ENCODE data around the gene AASDH.
"Not testable (repeated sequence)": the region's sequence is repeated elsewhere in the genome, so short reads cannot be mapped to it uniquely, and the experiment has no call there.

DNA sequence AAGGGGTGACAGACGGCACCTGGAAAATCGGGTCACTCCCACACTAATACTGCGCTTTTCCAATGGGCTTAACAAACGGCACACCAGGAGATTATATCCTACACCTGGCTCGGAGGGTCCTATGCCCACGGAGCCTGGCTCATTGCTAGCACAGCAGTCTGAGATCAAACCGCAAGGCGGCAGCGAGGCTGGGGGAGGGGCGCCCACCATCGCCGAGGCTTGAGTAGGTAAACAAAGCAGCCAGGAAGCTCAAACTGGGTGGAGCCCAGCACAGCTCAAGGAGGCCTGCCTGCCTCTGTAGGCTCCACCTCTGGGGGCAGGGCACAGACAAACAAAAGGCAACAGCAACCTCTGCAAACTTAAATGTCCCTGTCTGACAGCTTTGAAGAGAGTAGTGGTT, 24.3 kb downstream of the AASDH start:
- TF ChIP-seq, protein P1, sequence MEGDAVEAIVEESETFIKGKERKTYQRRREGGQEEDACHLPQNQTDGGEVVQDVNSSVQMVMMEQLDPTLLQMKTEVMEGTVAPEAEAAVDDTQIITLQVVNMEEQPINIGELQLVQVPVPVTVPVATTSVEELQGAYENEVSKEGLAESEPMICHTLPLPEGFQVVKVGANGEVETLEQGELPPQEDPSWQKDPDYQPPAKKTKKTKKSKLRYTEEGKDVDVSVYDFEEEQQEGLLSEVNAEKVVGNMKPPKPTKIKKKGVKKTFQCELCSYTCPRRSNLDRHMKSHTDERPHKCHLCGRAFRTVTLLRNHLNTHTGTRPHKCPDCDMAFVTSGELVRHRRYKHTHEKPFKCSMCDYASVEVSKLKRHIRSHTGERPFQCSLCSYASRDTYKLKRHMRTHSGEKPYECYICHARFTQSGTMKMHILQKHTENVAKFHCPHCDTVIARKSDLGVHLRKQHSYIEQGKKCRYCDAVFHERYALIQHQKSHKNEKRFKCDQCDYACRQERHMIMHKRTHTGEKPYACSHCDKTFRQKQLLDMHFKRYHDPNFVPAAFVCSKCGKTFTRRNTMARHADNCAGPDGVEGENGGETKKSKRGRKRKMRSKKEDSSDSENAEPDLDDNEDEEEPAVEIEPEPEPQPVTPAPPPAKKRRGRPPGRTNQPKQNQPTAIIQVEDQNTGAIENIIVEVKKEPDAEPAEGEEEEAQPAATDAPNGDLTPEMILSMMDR (conservative IDR thresholded peaks at IDR 0.05; ENCODE audit: low read length) = not testable (repeated sequence)
- not testable (repeated sequence) for TF ChIP-seq EZH2phosphoT487 (IDR thresholded peaks at IDR 0.05; ENCODE audit: borderline replicate concordance)

All from Loucy (cell line).